Endothelial cell of umbilical vein (primary cell): ENCODE measurements around the gene RAB20. TPM values are rescaled to one million over a fixed set of nuclear protein-coding genes. Genes with fewer than 3 reads are reported as not detected.

Experiments
- BruUV-seq: library from RNA; stranded (reverse); fragments of 400-500 nt; replicated peaks from 2 replicates; lab custom pipeline; 2021; lab: Mats Ljungman, UMichigan
- CTCF ChIA-PET: fragments of 300-600, 350-600 bp; sonication (Branson Sonifier 250); formaldehyde crosslinking; loops from one replicate; lab custom pipeline; 2021; ENCODE audit warnings: antibody characterized with exemption, inconsistent platforms; lab: Charles Lee
- POLR2A ChIA-PET: fragments of 300-600, 350-600 bp; sonication (Branson Sonifier 250); formaldehyde crosslinking; loops from one replicate; lab custom pipeline; 2021; ENCODE audit warnings: antibody characterized with exemption, inconsistent platforms; lab: Charles Lee
- DNase-seq: peaks from one replicate; pipeline ENCODE4 v3.0.0-alpha.2; 2011; ENCODE audit warnings: low read depth, low spot score
- FAIRE-seq: peaks from 2 replicates; lab custom pipeline; 2011; peaks lifted over from hg19 to GRCh38; lab: Jason Lieb, UNC
- H2AFZ ChIP-seq: 2 replicates; pipeline ENCODE4 v1.6.0; 2012; ENCODE audit warnings: low read depth, low read length, control low read depth, inconsistent platforms
- H3K27ac ChIP-seq: 2 replicates; pipeline ENCODE4 v1.5.1; 2011; ENCODE audit warnings: low read depth, mild to moderate bottlenecking, control low read depth, low read length, moderate library complexity; ENCODE audit not compliant: insufficient read depth
- H3K27me3 ChIP-seq, 2 experiments: 2 replicates each; pipeline versions ENCODE4 v1.6.0 to v1.6.1; 2011; ENCODE audit warnings: low read length in 2 of 2, mixed read lengths in 1 of 2; ENCODE audit not compliant: control insufficient read depth in 2 of 2, insufficient read depth in 2 of 2
- H3K36me3 ChIP-seq, 2 experiments: 2 replicates in 1 of 2; 3 replicates in 1 of 2; pipeline ENCODE4 v1.5.1; 2011; ENCODE audit warnings: low read length in 2 of 2, mild to moderate bottlenecking in 1 of 2, moderate library complexity in 1 of 2; ENCODE audit not compliant: control insufficient read depth in 2 of 2, insufficient read depth in 2 of 2; ENCODE audit errors: extremely low read depth in 1 of 2
- H3K4me1 ChIP-seq: 3 replicates; pipeline ENCODE4 v1.5.1; 2011; ENCODE audit warnings: mild to moderate bottlenecking, low read length; ENCODE audit not compliant: control insufficient read depth, insufficient read depth; ENCODE audit errors: extremely low read depth
- H3K4me2 ChIP-seq: 2 replicates; pipeline ENCODE4 v1.6.1; 2011; ENCODE audit warnings: low read length, control low read depth, mixed read lengths; ENCODE audit not compliant: insufficient read depth
- H3K4me3 ChIP-seq, 3 experiments: fragments of 200-600 bp in 1 of 3; sonication (generic), shearing (Covaris generic) in 1 of 3; replicated peaks in 1 of 3; 2 replicates each; pipeline ENCODE4 v1.5.1; 2011 to 2016; ENCODE audit warnings: control low read depth in 3 of 3, low read length in 3 of 3, mild to moderate bottlenecking in 2 of 3, inconsistent platforms in 1 of 3, low read depth in 1 of 3, moderate library complexity in 1 of 3; ENCODE audit not compliant: insufficient read depth in 1 of 3
- H3K79me2 ChIP-seq: 2 replicates; pipeline ENCODE4 v1.6.0; 2012; ENCODE audit warnings: low read length, inconsistent platforms; ENCODE audit not compliant: control insufficient read depth, insufficient read depth
- H3K9ac ChIP-seq: replicated peaks from 2 replicates; pipeline ENCODE3; 2011; ENCODE audit warnings: low read length, control low read depth; ENCODE audit not compliant: insufficient read depth; ENCODE audit errors: extremely low read depth
- H3K9me1 ChIP-seq: replicated peaks from 3 replicates; pipeline ENCODE4 v1.6.0; 2011; ENCODE audit warnings: mild to moderate bottlenecking, low read length; ENCODE audit not compliant: control insufficient read depth, insufficient read depth; ENCODE audit errors: extremely low read depth
- H3K9me3 ChIP-seq: replicated peaks from 2 replicates; pipeline ENCODE4 v1.5.1; 2012; ENCODE audit warnings: low read length, inconsistent platforms; ENCODE audit not compliant: control insufficient read depth, insufficient read depth
- H4K20me1 ChIP-seq: replicated peaks from 2 replicates; pipeline ENCODE3; 2011; ENCODE audit warnings: mild to moderate bottlenecking, low read length; ENCODE audit not compliant: control insufficient read depth, insufficient read depth; ENCODE audit errors: extremely low read depth
- EZH2 ChIP-seq: IDR thresholded peaks from 2 replicates; pipeline ENCODE4 v1.6.1; 2012; ENCODE audit warnings: borderline replicate concordance, low read depth, mild to moderate bottlenecking, moderate library complexity, low read length, inconsistent platforms; ENCODE audit not compliant: severe bottlenecking
- FOS ChIP-seq: IDR thresholded peaks from 2 replicates; pipeline ENCODE4 v1.6.1; 2011; ENCODE audit warnings: mild to moderate bottlenecking, low read length, moderate library complexity, borderline replicate concordance; ENCODE audit not compliant: insufficient read depth
- GATA2 ChIP-seq: IDR thresholded peaks from 2 replicates; pipeline ENCODE4 v1.7.0; 2011; ENCODE audit warnings: low read depth, mild to moderate bottlenecking, moderate library complexity, mixed read lengths, low read length; ENCODE audit not compliant: insufficient read length, insufficient read depth
- MAX ChIP-seq: IDR thresholded peaks from 2 replicates; pipeline ENCODE4 v1.6.1; 2011; ENCODE audit not compliant: insufficient read depth, insufficient read length
- MYC ChIP-seq: IDR thresholded peaks from one replicate; pipeline ENCODE4 v1.6.1; 2011; ENCODE audit warnings: mild to moderate bottlenecking, low read depth, low read length
- POLR2A ChIP-seq: IDR thresholded peaks from 2 replicates; pipeline ENCODE4 v1.6.1; 2012; ENCODE audit warnings: low read depth, mild to moderate bottlenecking, control low read depth, low read length
- dilution Hi-C: fragments of 300-500 bp; cut with MboI; formaldehyde crosslinking; loops from one replicate; pipeline ENCODE4 v1.15.0; 2019; ENCODE audit warnings: low sequenced_read_pairs; ENCODE audit not compliant: extremely low pct_ligation_motif_present
- intact Hi-C: fragments of 100-400 bp; cut with micrococcal nuclease; formaldehyde crosslinking; loops from one replicate; pipeline ENCODE4 v1.10.0; 2022
- polyA plus RNA-seq, 4 experiments: library from polyadenylated mRNA; depleted of rRNA in 3 of 4; stranded (reverse) in 3 of 4; unstranded in 1 of 4; fragments of >200 nt; gene quantifications; 2 replicates each; pipeline versions ENCODE4 v1.2.1 to v1.2.3, GENCODE V29; 2011 to 2012; ENCODE audit warnings: missing spikeins in 1 of 4
- total RNA-seq: library from RNA; stranded (reverse); gene quantifications from 2 replicates; pipeline ENCODE4 v1.2.3, GENCODE V29; 2021
- TF ChIP-seq, protein P1 (sequence below), 2 donors: IDR thresholded peaks; 1 replicate in 1 of 2; 2 replicates in 1 of 2; pipeline ENCODE4 v1.5.1; 2011; ENCODE audit warnings: low read length in 2 of 2, mild to moderate bottlenecking in 2 of 2, moderate library complexity in 2 of 2, control low read depth in 1 of 2, inconsistent platforms in 1 of 2, low read depth in 1 of 2; ENCODE audit not compliant: insufficient read depth in 1 of 2; ENCODE audit errors: extremely low read depth in 1 of 2

RAB20 gene
- total and polyA plus RNA-seq, 2 donors (not counting 3 experiments of a cell fraction or from before 2014, with no cell fraction given), result 1.3 to 1.7 TPM

GRCh38 chr13:110583178-110583865, 21.8 kb upstream of the RAB20 start:
- Histone ChIP-seq H3K9me3 (no peaks in the 10 kb centered on the region), H3K9me1 (no peaks in the 10 kb centered on the region), H3K27ac (no peak overlapping the region), H3K27me3 (peaks cover 4 to 8% of the 10 kb centered on the region in 2 experiments), H3K9ac (no peak overlapping the region), H3K4me1 (no peaks in the 10 kb centered on the region), H3K36me3 (no peaks in the 10 kb centered on the region), H4K20me1 (no peaks in the 10 kb centered on the region), H2AFZ (no peak overlapping the region), H3K79me2 (no peaks in the 10 kb centered on the region), H3K4me2 (no peak overlapping the region), H3K4me3 (no peak overlapping the region)
- dilution Hi-C loops (no loop called here), intact Hi-C loops (no loop called here)
- BruUV-seq, result no TSS peak
- TF ChIP-seq GATA2 (no peak), FOS (no peak), MAX (no peak), MYC (no peak), EZH2 (no peak), POLR2A (no peak)
- TF ChIP-seq, protein P1, sequence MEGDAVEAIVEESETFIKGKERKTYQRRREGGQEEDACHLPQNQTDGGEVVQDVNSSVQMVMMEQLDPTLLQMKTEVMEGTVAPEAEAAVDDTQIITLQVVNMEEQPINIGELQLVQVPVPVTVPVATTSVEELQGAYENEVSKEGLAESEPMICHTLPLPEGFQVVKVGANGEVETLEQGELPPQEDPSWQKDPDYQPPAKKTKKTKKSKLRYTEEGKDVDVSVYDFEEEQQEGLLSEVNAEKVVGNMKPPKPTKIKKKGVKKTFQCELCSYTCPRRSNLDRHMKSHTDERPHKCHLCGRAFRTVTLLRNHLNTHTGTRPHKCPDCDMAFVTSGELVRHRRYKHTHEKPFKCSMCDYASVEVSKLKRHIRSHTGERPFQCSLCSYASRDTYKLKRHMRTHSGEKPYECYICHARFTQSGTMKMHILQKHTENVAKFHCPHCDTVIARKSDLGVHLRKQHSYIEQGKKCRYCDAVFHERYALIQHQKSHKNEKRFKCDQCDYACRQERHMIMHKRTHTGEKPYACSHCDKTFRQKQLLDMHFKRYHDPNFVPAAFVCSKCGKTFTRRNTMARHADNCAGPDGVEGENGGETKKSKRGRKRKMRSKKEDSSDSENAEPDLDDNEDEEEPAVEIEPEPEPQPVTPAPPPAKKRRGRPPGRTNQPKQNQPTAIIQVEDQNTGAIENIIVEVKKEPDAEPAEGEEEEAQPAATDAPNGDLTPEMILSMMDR (IDR thresholded peaks at IDR 0.05; ENCODE audit: extremely low read depth in 1 of 2, insufficient read depth in 1 of 2, low read depth in 1 of 2, low read length in 2 of 2), result no peak
- no peak for DNase-seq
- no peak for FAIRE-seq
- POLR2A ChIA-PET, result no interaction called here
- CTCF ChIA-PET, result interaction anchor here (1.9 kb wide), 1 partner anchor 10 kb away, joined by 8 read pairs; no protein-coding TSS in a partner anchor
